Progenitor cell of endocrine pancreas (in vitro differentiated cells): ENCODE results near the gene GPR161. TPM values are rescaled to one million over a fixed set of nuclear protein-coding genes. Genes with fewer than 3 reads are reported as not detected.

Experiments
- DNase-seq: peaks from one replicate; pipeline ENCODE4 v3.0.0; 2021; ENCODE audit warnings: low spot score; ENCODE audit not compliant: unreplicated experiment
- H3K27ac Mint-ChIP-seq: 2 replicates; pipeline ENCODE4 v1.8.0; 2021; ENCODE audit warnings: mild to moderate bottlenecking, moderate library complexity, mixed read lengths
- H3K27me3 Mint-ChIP-seq: 2 replicates; pipeline ENCODE4 v1.8.0; 2021; ENCODE audit warnings: mixed read lengths
- H3K36me3 Mint-ChIP-seq: 2 replicates; pipeline ENCODE4 v1.8.0; 2022; ENCODE audit warnings: mixed read lengths; ENCODE audit not compliant: insufficient read depth
- H3K4me1 Mint-ChIP-seq: 2 replicates; pipeline ENCODE4 v1.8.0; 2021; ENCODE audit warnings: low read depth, mixed read lengths
- H3K4me3 Mint-ChIP-seq: 2 replicates; pipeline ENCODE4 v1.8.0; 2021; ENCODE audit warnings: low read depth, mild to moderate bottlenecking, moderate library complexity, mixed read lengths
- H3K9me3 Mint-ChIP-seq: 2 replicates; pipeline ENCODE4 v1.8.0; 2021; ENCODE audit warnings: low read depth, mixed read lengths
- total RNA-seq: library from RNA; stranded (reverse); gene quantifications from 2 replicates; pipeline ENCODE4 v1.2.1, GENCODE V29; 2021
- TF ChIP-seq, protein P1 (sequence below): fragments of 200-600 bp; sonication (generic); IDR thresholded peaks from one replicate; pipeline ENCODE4 v1.5.0; 2021; ENCODE audit warnings: antibody characterized with exemption, mild to moderate bottlenecking; ENCODE audit not compliant: unreplicated experiment

The GPR161 gene
- total RNA-seq, 1 donor from 2014 or later, result 58.5 TPM

DNA sequence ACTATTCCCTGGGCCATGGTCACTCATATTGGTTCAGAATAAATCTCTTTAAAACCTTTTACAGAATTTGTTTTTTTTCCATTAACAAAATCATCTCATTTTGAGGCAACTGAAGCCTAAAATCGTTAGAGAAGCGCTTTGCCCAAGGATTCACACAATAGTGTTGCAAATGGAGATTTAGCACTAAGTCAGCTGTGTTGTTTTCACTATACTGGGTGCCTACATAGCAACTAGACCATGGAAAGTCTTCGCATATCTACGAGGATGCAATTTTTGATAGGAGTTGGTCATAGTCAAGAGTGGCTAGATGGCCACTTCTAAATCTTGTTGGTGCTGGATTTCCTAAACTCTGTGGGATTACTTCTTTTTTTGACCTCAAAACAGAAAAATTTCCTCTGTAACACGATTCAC lies 41.5 kb upstream of the GPR161 start:
- TF ChIP-seq, protein P1, sequence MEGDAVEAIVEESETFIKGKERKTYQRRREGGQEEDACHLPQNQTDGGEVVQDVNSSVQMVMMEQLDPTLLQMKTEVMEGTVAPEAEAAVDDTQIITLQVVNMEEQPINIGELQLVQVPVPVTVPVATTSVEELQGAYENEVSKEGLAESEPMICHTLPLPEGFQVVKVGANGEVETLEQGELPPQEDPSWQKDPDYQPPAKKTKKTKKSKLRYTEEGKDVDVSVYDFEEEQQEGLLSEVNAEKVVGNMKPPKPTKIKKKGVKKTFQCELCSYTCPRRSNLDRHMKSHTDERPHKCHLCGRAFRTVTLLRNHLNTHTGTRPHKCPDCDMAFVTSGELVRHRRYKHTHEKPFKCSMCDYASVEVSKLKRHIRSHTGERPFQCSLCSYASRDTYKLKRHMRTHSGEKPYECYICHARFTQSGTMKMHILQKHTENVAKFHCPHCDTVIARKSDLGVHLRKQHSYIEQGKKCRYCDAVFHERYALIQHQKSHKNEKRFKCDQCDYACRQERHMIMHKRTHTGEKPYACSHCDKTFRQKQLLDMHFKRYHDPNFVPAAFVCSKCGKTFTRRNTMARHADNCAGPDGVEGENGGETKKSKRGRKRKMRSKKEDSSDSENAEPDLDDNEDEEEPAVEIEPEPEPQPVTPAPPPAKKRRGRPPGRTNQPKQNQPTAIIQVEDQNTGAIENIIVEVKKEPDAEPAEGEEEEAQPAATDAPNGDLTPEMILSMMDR, result no peak
- Mint-ChIP-seq H3K4me3 (no peak overlapping the region), H3K4me1 (peaks cover under 1% of the 10 kb centered on the region), H3K9me3 (peaks cover 2% of the 10 kb centered on the region), H3K27ac (no peak overlapping the region), H3K36me3 (no peaks in the 10 kb centered on the region), H3K27me3 (no peaks in the 10 kb centered on the region)
- DNase-seq, result no peak

DNA sequence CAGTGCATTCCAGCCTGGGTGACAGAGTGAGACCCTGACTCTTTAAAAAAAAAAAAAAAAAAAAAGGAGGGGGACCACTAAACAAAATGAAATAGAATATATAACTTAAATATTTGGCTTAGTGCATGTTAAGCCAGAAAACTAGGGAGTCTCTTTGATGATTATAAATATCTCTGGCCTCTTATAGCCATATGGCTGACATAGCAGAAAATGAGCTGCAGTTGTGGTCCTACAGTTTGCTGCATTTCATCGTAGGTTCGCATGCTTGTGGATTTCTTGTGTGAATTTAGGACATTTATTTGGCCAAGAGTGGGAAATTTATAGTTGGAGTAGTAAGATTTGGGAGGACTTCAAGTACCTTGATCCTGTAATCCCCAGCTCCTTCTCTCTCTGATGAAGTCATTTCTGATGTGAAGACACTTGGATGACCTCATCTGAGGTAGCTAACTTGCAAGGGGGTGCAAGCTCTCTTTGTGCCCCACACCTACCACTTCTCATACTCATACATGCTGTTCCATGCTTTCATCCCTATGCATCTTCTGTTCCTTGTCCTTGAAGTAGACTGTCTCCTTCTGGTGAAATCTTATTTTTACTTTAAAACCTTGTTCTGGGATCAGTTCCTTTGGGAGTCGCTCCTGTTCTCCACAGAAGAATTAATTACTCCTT lies 35.7 kb upstream of the GPR161 start:
- Mint-ChIP-seq H3K9me3 (no peaks in the 10 kb centered on the region), H3K36me3 (no peaks in the 10 kb centered on the region), H3K4me3 (no peak overlapping the region), H3K27me3 (no peaks in the 10 kb centered on the region), H3K4me1 (no peaks in the 10 kb centered on the region), H3K27ac (no peak overlapping the region)
- no peak for DNase-seq
- TF ChIP-seq, protein P1, result no peak

DNA sequence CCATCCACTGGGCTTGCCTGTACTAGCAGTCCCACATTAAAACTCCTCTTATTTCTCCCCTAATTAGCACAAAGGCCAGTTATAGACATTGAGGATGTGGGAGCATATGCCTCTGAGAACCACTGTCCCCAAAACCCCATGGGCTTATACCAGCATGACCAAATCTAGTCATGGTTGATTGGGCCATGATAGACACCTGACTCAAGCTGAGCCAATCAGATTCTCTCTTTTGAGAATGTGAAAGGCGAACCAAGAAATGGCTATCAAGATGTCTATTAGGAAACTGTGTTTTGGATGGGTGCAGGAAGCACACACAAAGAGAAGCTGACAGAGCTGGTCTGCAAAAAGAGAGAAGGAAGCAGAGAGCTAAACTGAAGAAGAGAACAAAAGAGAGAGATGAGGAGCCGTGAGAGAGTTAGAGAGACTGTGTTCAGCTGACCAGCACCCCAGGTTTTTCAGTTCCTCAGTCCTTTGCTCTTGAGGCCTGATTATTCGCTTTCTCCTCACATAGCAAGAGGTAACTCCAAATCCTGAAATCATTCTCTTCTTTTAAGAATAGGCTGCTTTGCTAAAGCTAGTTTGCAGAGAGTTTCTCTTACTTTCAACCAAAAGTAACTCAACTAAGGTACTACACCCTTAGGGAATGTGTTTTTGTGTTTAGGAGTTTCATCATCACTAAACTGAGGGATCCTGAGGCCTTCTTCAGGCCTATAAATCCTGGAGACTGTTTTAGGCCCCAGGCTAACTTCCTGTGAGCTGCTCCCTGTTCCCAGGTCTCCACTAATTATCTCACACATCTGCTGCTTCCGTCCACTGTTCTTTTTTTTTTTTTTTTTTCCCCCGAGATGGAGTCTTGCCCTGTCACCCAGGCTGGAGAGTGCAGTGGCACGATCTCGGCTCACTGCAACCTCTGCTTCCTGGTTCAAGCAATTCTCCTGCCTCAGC lies 34.1 kb upstream of the GPR161 start:
- no peaks in the 10 kb centered on the region for H3K4me1 Mint-ChIP-seq
- H3K36me3 Mint-ChIP-seq, result no peaks in the 10 kb centered on the region
- H3K4me3 Mint-ChIP-seq, result no peak overlapping the region
- no peak overlapping the region for H3K27ac Mint-ChIP-seq
- TF ChIP-seq, protein P1, result no peak
- H3K9me3 Mint-ChIP-seq, result no peaks in the 10 kb centered on the region
- no peak for DNase-seq
- H3K27me3 Mint-ChIP-seq, result no peaks in the 10 kb centered on the region

DNA sequence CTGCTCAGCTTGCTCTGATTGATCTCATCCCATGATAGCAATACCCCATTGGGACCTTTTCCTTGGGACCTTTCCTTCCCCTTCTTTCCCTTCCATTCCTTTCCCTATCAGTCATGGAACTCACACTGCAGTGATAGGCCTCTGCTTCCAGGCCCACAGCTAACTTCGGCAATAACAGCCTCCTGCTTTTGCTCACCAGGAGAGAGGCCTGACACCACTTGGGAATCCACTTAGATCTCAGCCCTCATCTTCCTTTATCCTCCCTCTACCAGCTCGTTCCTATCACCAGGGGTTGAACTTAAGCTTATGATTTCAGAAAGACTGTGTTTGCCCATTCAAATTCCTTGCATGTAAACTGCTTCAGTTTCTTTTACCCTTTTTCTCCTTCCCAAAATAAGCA lies 31.1 kb upstream of the GPR161 start:
- Mint-ChIP-seq H3K4me3 (no peak overlapping the region), H3K9me3 (no peaks in the 10 kb centered on the region), H3K27ac (no peak overlapping the region), H3K4me1 (no peaks in the 10 kb centered on the region), H3K27me3 (no peaks in the 10 kb centered on the region), H3K36me3 (no peaks in the 10 kb centered on the region)
- no peak for DNase-seq
- TF ChIP-seq, protein P1, result no peak

DNA sequence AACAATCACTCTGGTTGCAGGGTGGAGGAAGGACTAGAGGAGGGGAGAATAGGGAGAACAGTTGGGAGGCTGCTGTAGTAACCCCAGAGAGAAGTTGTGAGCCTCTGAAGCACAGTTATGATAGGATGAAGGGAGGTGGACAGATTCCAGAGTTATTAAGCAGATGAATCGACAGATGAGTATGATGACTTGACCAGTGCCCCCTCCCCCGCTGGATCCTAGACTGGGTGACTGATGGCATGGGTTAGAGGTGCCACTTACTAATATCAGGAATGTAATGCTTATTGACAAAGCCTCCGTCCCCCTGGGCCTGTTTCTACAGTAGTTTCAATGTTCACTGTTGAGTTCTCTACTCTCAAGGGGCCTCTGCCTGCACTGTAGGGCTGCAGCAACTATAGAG lies 28.0 kb upstream of the GPR161 start:
- Mint-ChIP-seq H3K27me3 (no peaks in the 10 kb centered on the region), H3K36me3 (no peaks in the 10 kb centered on the region), H3K4me1 (no peaks in the 10 kb centered on the region), H3K4me3 (no peak overlapping the region), H3K9me3 (peaks cover 9% of the 10 kb centered on the region), H3K27ac (no peak overlapping the region)
- DNase-seq, result no peak
- TF ChIP-seq, protein P1, result no peak
